OCI-LY3 (cell line): Measurements from ENCODE around the gene ZNF74.
"Not testable (repeated sequence)": the region's sequence is repeated elsewhere in the genome, so short reads cannot be mapped to it uniquely, and the experiment has no call there.

ENCODE experiments used
- CTCF ChIP-seq: fragments of 200-600, 300-600 bp; sonication (generic); IDR thresholded peaks from 2 replicates; pipeline ENCODE4 v1.5.1; 2014; ENCODE audit warnings: antibody characterized with exemption, low read length, low read depth
- EZH2phosphoT487 ChIP-seq: fragments of 200-600 bp; shearing (Covaris generic); IDR thresholded peaks from 2 replicates; pipeline ENCODE4 v1.6.1; 2018; ENCODE audit warnings: antibody characterized with exemption, mixed run types, low read depth

GRCh38 chr22:20415699-20416098 lies 21.7 kb downstream of the ZNF74 start:
- TF ChIP-seq EZH2phosphoT487, CTCF: not testable (repeated sequence)
